Loucy (cell line): ENCODE measurements around the gene RPP40.

Experiments used
- H2AFZ ChIP-seq: fragments of 200-600 bp; sonication (generic); 2 replicates; pipeline ENCODE4 v1.6.0; 2016; ENCODE audit warnings: antibody characterized with exemption, mild to moderate bottlenecking, low read length, moderate library complexity
- H3F3A ChIP-seq: fragments of 200-600 bp; 2 replicates; pipeline ENCODE4 v1.6.0; 2016; ENCODE audit warnings: antibody characterized with exemption, low read depth, mild to moderate bottlenecking
- H3K27me3 ChIP-seq: fragments of 200-600 bp; sonication (generic); 2 replicates; pipeline ENCODE4 v1.6.1; 2014; ENCODE audit warnings: low read length, mild to moderate bottlenecking; ENCODE audit not compliant: insufficient read depth, poor library complexity, severe bottlenecking
- H3K36me3 ChIP-seq: fragments of 200-600 bp; sonication (generic); 2 replicates; pipeline ENCODE4 v1.6.1; 2016; ENCODE audit warnings: low read length; ENCODE audit not compliant: insufficient read depth
- H3K4me1 ChIP-seq: fragments of 200-600 bp; sonication (generic); 2 replicates; pipeline ENCODE4 v1.5.1; 2014; ENCODE audit warnings: low read length, mild to moderate bottlenecking; ENCODE audit not compliant: insufficient read depth, poor library complexity, severe bottlenecking
- H3K4me2 ChIP-seq: fragments of 200-600 bp; sonication (generic); 2 replicates; pipeline ENCODE4 v1.6.0; 2014; ENCODE audit warnings: antibody characterized with exemption, low read length, low read depth, mild to moderate bottlenecking; ENCODE audit not compliant: poor library complexity, severe bottlenecking
- H3K4me3 ChIP-seq: fragments of 200-600 bp; sonication (generic); 2 replicates; pipeline ENCODE4 v1.5.1; 2014; ENCODE audit warnings: low read length, mild to moderate bottlenecking, mixed read lengths; ENCODE audit not compliant: poor library complexity, severe bottlenecking
- H3K79me2 ChIP-seq: fragments of 200-600 bp; sonication (generic); 2 replicates; pipeline ENCODE4 v1.6.1; 2014; ENCODE audit warnings: low read length; ENCODE audit not compliant: insufficient read depth
- H3K9ac ChIP-seq: fragments of 200-600 bp; sonication (generic); 2 replicates; pipeline ENCODE4 v1.6.0; 2014; ENCODE audit warnings: mild to moderate bottlenecking, low read depth, low read length, moderate library complexity; ENCODE audit not compliant: poor library complexity, severe bottlenecking
- H3K9me2 ChIP-seq: fragments of 200-600 bp; sonication (generic); replicated peaks from 2 replicates; pipeline ENCODE4 v1.6.1; 2016; ENCODE audit warnings: low read depth, low read length, mixed read lengths
- H3K9me3 ChIP-seq: fragments of 200-600 bp; sonication (generic); 2 replicates; pipeline ENCODE4 v1.6.1; 2014; ENCODE audit warnings: mild to moderate bottlenecking, antibody characterized with exemption, low read length, low read depth; ENCODE audit not compliant: insufficient read depth
- H4K20me1 ChIP-seq: fragments of 200-600 bp; sonication (generic); 2 replicates; pipeline ENCODE4 v1.6.0; 2014; ENCODE audit warnings: antibody characterized with exemption, low read length, mild to moderate bottlenecking; ENCODE audit not compliant: insufficient read depth, poor library complexity, severe bottlenecking
- EZH2phosphoT487 ChIP-seq: fragments of 200-600 bp; IDR thresholded peaks from 2 replicates; pipeline ENCODE4 v1.6.1; 2018; ENCODE audit warnings: antibody characterized with exemption, mild to moderate bottlenecking, moderate library complexity, borderline replicate concordance
- TF ChIP-seq, protein P1 (sequence below): fragments of 200-600 bp; sonication (generic); conservative IDR thresholded peaks from 2 replicates; pipeline ENCODE4 v1.5.1; 2014; ENCODE audit warnings: mild to moderate bottlenecking, antibody characterized with exemption, low read length

RPP40 gene

GRCh38 chr6:5028921-5029320, 25.1 kb upstream of the RPP40 start:
- Histone ChIP-seq H2AFZ (no peak overlapping the region), H3K4me3 (no peak overlapping the region), H3K4me1 (no peaks in the 10 kb centered on the region), H3K27me3 (no peaks in the 10 kb centered on the region), H3K4me2 (no peak overlapping the region), H3K36me3 (no peaks in the 10 kb centered on the region), H3K79me2 (no peaks in the 10 kb centered on the region), H3F3A (no peaks in the 10 kb centered on the region), H3K9ac (no peak overlapping the region), H3K9me3 (no peaks in the 10 kb centered on the region), H4K20me1 (no peaks in the 10 kb centered on the region), H3K9me2 (no peaks in the 10 kb centered on the region)
- TF ChIP-seq, protein P1, sequence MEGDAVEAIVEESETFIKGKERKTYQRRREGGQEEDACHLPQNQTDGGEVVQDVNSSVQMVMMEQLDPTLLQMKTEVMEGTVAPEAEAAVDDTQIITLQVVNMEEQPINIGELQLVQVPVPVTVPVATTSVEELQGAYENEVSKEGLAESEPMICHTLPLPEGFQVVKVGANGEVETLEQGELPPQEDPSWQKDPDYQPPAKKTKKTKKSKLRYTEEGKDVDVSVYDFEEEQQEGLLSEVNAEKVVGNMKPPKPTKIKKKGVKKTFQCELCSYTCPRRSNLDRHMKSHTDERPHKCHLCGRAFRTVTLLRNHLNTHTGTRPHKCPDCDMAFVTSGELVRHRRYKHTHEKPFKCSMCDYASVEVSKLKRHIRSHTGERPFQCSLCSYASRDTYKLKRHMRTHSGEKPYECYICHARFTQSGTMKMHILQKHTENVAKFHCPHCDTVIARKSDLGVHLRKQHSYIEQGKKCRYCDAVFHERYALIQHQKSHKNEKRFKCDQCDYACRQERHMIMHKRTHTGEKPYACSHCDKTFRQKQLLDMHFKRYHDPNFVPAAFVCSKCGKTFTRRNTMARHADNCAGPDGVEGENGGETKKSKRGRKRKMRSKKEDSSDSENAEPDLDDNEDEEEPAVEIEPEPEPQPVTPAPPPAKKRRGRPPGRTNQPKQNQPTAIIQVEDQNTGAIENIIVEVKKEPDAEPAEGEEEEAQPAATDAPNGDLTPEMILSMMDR = no peak

GRCh38 chr6:5028301-5028700, 24.5 kb upstream of the RPP40 start:
- TF ChIP-seq EZH2phosphoT487 = no peak
- TF ChIP-seq, protein P1 = no peak
- H3K36me3 ChIP-seq = no peaks in the 10 kb centered on the region
- H2AFZ ChIP-seq = no peak overlapping the region
- no peak overlapping the region for H3K9ac ChIP-seq
- H3F3A ChIP-seq = no peaks in the 10 kb centered on the region
- H3K27me3 ChIP-seq = no peaks in the 10 kb centered on the region
- no peak overlapping the region for H3K4me2 ChIP-seq
- no peaks in the 10 kb centered on the region for H3K4me1 ChIP-seq
- no peaks in the 10 kb centered on the region for H3K9me2 ChIP-seq
- H3K79me2 ChIP-seq = no peaks in the 10 kb centered on the region
- H4K20me1 ChIP-seq = no peaks in the 10 kb centered on the region
- H3K4me3 ChIP-seq = no peak overlapping the region
- H3K9me3 ChIP-seq = no peaks in the 10 kb centered on the region

- H3K27me3 ChIP-seq = no peaks in the 10 kb centered on the region
- H3K9me3 ChIP-seq = no peaks in the 10 kb centered on the region
- H3K9ac ChIP-seq = no peak overlapping the region
- no peaks in the 10 kb centered on the region for H3K79me2 ChIP-seq
- TF ChIP-seq, protein P1 = no peak
- no peak for TF ChIP-seq EZH2phosphoT487
- no peaks in the 10 kb centered on the region for H4K20me1 ChIP-seq
- no peaks in the 10 kb centered on the region for H3K9me2 ChIP-seq
- H3F3A ChIP-seq = no peaks in the 10 kb centered on the region
- no peaks in the 10 kb centered on the region for H3K36me3 ChIP-seq
- H3K4me2 ChIP-seq = no peak overlapping the region
- H2AFZ ChIP-seq = no peak overlapping the region
- no peak overlapping the region for H3K4me3 ChIP-seq
- H3K4me1 ChIP-seq = no peaks in the 10 kb centered on the region
Measured at GRCh38 chr6:5025911-5026819, 22.3 kb upstream of the RPP40 start.
